Psoas muscle (tissue), 8 donors: ENCODE results near the gene TMEM181. TPM values are rescaled to one million over a fixed set of nuclear protein-coding genes. Genes with fewer than 3 reads are reported as not detected.

ENCODE experiments used
- ATAC-seq, 4 donors: fragments of 200-7000 bp; cut with Tn5 transposase; one replicate each; pipeline ENCODE4 v1.9.1; 2020; ENCODE audit warnings: moderate library complexity in 3 of 4, mild to moderate bottlenecking in 2 of 4
- DNase-seq, 2 donors: peaks; one replicate each; pipeline ENCODE4 v3.0.0-alpha.2; 2020
- H3K27ac ChIP-seq: fragments of 200-600 bp; one replicate; pipeline ENCODE4 v1.8.0; 2022
- H3K27me3 ChIP-seq, 3 donors: fragments of 200-600 bp in 1 of 3; one replicate each; pipeline versions ENCODE4 v1.6.1 to v1.8.0; 2013 to 2022; ENCODE audit warnings: low read length in 2 of 3, mild to moderate bottlenecking in 2 of 3, moderate library complexity in 1 of 3; ENCODE audit not compliant: insufficient read depth in 3 of 3
- H3K36me3 ChIP-seq, 2 donors: fragments of 200-600 bp in 1 of 2; one replicate each; pipeline versions ENCODE4 v1.6.1 to v1.8.0; 2013 to 2022; ENCODE audit warnings: low read depth in 1 of 2, mild to moderate bottlenecking in 1 of 2, moderate library complexity in 1 of 2; ENCODE audit not compliant: insufficient read depth in 1 of 2
- H3K4me1 ChIP-seq: fragments of 200-600 bp; one replicate; pipeline ENCODE4 v1.8.0; 2022
- H3K4me3 ChIP-seq: fragments of 200-600 bp; one replicate; pipeline ENCODE4 v1.8.0; 2022; ENCODE audit warnings: mild to moderate bottlenecking
- H3K9me3 ChIP-seq: fragments of 200-600 bp; one replicate; pipeline ENCODE4 v1.8.0; 2022
- WGBS, 3 donors: extraction: QIAGEN DNeasy Blood & Tissue Kit; methylation state at CpG; one replicate each; pipeline versions ENCODE4 v1.1.6 to v1.1.7; 2013; 5-methylcytosine and 5-hydroxymethylcytosine counted together
- intact Hi-C, 2 donors: fragments of 100-400 bp; cut with DNase I; formaldehyde crosslinking; loops; one replicate each; pipeline versions ENCODE4 v1.11.0 to v1.14.2; 2022
- polyA plus RNA-seq, 3 donors: library from polyadenylated mRNA; stranded (reverse); fragments of 200-250 nt; gene quantifications; one replicate each; pipeline ENCODE4 v1.2.3, GENCODE V29; 2013
- total RNA-seq, 4 donors: library from RNA; stranded (reverse); fragmentation: NEBNext Ultra II Directional in 2 of 4; extraction: Animal tissue kit (Norgen Biotek cat#: 25700) in 2 of 4; gene quantifications; one replicate each; pipeline versions ENCODE4 v1.2.1 to v1.2.4, GENCODE V29; 2021 to 2023
- TF ChIP-seq, protein P1 (sequence below): fragments of 200-600 bp; IDR thresholded peaks from one replicate; pipeline ENCODE4 v1.8.0; 2022; ENCODE audit warnings: antibody characterized with exemption
- donor health status: healthy with polysubstance abuse.
- donor health status: DM: no; HTN: no; CAD: no; lungs with moderate emphysema.
- donor health status: Bipolar disorder and iron deficiency.
- donor health status: healthy.
- donor health status: DM: yes; HTN: yes; CAD: no.
- donor health status: DM: no; HTN: no; CAD: no.
- donor health status: DM: no; HTN: no; CAD: no.
- donor health status: DM: yes; HTN: yes; CAD: no.

The TMEM181 gene
- total and polyA plus RNA-seq, 7 donors, result 6.8 to 16.2 (median 12.2) TPM

GRCh38 chr6:158558415-158559306, 1.2 kb upstream of the TMEM181 start:
- Histone ChIP-seq H3K9me3 (no peaks in the 10 kb centered on the region), H3K36me3 (no peaks in the 10 kb centered on the region), H3K4me1 (peaks cover 19% of the 10 kb centered on the region), H3K27me3 (no peaks in the 10 kb centered on the region), H3K4me3 (no peak overlapping the region), H3K27ac (no peak overlapping the region)
- intact Hi-C loops, result no loop called here
- ATAC-seq (no peak), DNase-seq (no peak)
- TF ChIP-seq, protein P1, sequence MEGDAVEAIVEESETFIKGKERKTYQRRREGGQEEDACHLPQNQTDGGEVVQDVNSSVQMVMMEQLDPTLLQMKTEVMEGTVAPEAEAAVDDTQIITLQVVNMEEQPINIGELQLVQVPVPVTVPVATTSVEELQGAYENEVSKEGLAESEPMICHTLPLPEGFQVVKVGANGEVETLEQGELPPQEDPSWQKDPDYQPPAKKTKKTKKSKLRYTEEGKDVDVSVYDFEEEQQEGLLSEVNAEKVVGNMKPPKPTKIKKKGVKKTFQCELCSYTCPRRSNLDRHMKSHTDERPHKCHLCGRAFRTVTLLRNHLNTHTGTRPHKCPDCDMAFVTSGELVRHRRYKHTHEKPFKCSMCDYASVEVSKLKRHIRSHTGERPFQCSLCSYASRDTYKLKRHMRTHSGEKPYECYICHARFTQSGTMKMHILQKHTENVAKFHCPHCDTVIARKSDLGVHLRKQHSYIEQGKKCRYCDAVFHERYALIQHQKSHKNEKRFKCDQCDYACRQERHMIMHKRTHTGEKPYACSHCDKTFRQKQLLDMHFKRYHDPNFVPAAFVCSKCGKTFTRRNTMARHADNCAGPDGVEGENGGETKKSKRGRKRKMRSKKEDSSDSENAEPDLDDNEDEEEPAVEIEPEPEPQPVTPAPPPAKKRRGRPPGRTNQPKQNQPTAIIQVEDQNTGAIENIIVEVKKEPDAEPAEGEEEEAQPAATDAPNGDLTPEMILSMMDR, result no peak
- WGBS, 3 donors, result 93% methylated on average over 14 of the region's 14 CpGs

GRCh38 chr6:158559338-158559894, 475 bp upstream of the TMEM181 start:
- ATAC-seq, result no peak
- H3K36me3 ChIP-seq, result no peaks in the 10 kb centered on the region
- peak overlapping the region; percentile 85 for H3K27ac ChIP-seq
- no peaks in the 10 kb centered on the region for H3K9me3 ChIP-seq
- H3K27me3 ChIP-seq, result no peaks in the 10 kb centered on the region
- H3K4me1 ChIP-seq, result peaks cover 19% of the 10 kb centered on the region
- WGBS, 3 donors, result 35 to 43% (median 36%) methylated on average over 14 of the region's 14 CpGs
- H3K4me3 ChIP-seq, result peak overlapping the region; percentile 95
- intact Hi-C loops, result no loop called here
- TF ChIP-seq, protein P1, result no peak
- no peak for DNase-seq

GRCh38 chr6:158560836-158561320, 987 bp downstream of the TMEM181 start:
- no peak for DNase-seq
- intact Hi-C loops, result no loop called here
- WGBS, 3 donors, result 7 to 9% (median 8%) methylated on average over 19 of the region's 19 CpGs
- Histone ChIP-seq H3K9me3 (no peaks in the 10 kb centered on the region), H3K4me1 (peaks cover 19% of the 10 kb centered on the region), H3K4me3 (peak overlapping the region; percentile 95), H3K27ac (peak overlapping the region; percentile 85), H3K27me3 (no peaks in the 10 kb centered on the region), H3K36me3 (no peaks in the 10 kb centered on the region)
- TF ChIP-seq, protein P1, result no peak
- peak in 2 of 4 donors; percentile 38 to 47 for ATAC-seq

- H3K27me3 ChIP-seq, result no peaks in the 10 kb centered on the region
- TF ChIP-seq, protein P1, result no peak
- WGBS, 3 donors, result 50 to 70% (median 54%) methylated on average over 14 of the region's 14 CpGs
- H3K27ac ChIP-seq, result no peak overlapping the region
- DNase-seq, result no peak
- H3K4me1 ChIP-seq, result peaks cover 19% of the 10 kb centered on the region
- H3K4me3 ChIP-seq, result peak overlapping the region; percentile 95
- intact Hi-C loops, result no loop called here
- no peaks in the 10 kb centered on the region for H3K36me3 ChIP-seq
- H3K9me3 ChIP-seq, result no peaks in the 10 kb centered on the region
- no peak for ATAC-seq
Observed at GRCh38 chr6:158561321-158561884, 1.5 kb downstream of the TMEM181 start.
